ENCODE results near the gene BABAM1. TPM values are rescaled to one million over a fixed set of nuclear protein-coding genes. Genes with fewer than 3 reads are reported as not detected.
A peak's percentile ranks its signal among the peaks of the same experiment; 100 is the strongest.
"Not testable (repeated sequence)": the region's sequence is repeated elsewhere in the genome, so short reads cannot be mapped to it uniquely, and the experiment has no call there.

Gene BABAM1
- total RNA-seq, 1 donor from 2014 or later = 67.9 TPM

GRCh38 chr19:17268754-17269153 lies 1.5 kb downstream of the BABAM1 start:
- Histone ChIP-seq H3K36me3 (peaks cover 46% of the 10 kb centered on the region), H3K9me3 (no peaks in the 10 kb centered on the region), H3K4me1 (peaks cover 6% of the 10 kb centered on the region), H3K27me3 (no peaks in the 10 kb centered on the region), H3K27ac (no peak overlapping the region), H3K4me3 (no peak overlapping the region)
- DNase-seq = no peak
- TF ChIP-seq CTCF (IDR thresholded peaks at IDR 0.05) = no peak
- ATAC-seq = no peak
- intact Hi-C loops (cut with DNase I) = no loop called here

- H3K4me1 ChIP-seq; DNase-seq; H3K4me3 ChIP-seq; ATAC-seq; H3K9me3 ChIP-seq; H3K27ac ChIP-seq; H3K27me3 ChIP-seq; intact Hi-C loops (cut with DNase I): not testable (repeated sequence)
- peaks cover 78% of the 10 kb centered on the region for H3K36me3 ChIP-seq
Observed at GRCh38 chr19:17274892-17275291, 7.6 kb downstream of the BABAM1 start.

- H3K4me3 ChIP-seq = no peak overlapping the region
- no peak overlapping the region for H3K27ac ChIP-seq
- no peaks in the 10 kb centered on the region for H3K27me3 ChIP-seq
- TF ChIP-seq CTCF (IDR thresholded peaks at IDR 0.05) = no peak
- H3K36me3 ChIP-seq = peaks cover 71% of the 10 kb centered on the region
- no peaks in the 10 kb centered on the region for H3K9me3 ChIP-seq
- ATAC-seq (no peak), DNase-seq (no peak)
- intact Hi-C loops (cut with DNase I) = no loop called here
- no peaks in the 10 kb centered on the region for H3K4me1 ChIP-seq
Observed at GRCh38 chr19:17275441-17276175, 8.4 kb downstream of the BABAM1 start.

- Histone ChIP-seq H3K4me3 (no peak overlapping the region), H3K4me1 (peaks cover 16% of the 10 kb centered on the region), H3K27me3 (peaks cover 18% of the 10 kb centered on the region), H3K36me3 (peaks cover 37% of the 10 kb centered on the region), H3K27ac (no peak overlapping the region), H3K9me3 (no peaks in the 10 kb centered on the region)
- ATAC-seq (no peak), DNase-seq (no peak)
- TF ChIP-seq CTCF (IDR thresholded peaks at IDR 0.05) = no peak
- intact Hi-C loops (cut with DNase I) = no loop called here
Observed at GRCh38 chr19:17279436-17279835, 12.2 kb downstream of the BABAM1 start.

- TF ChIP-seq CTCF (IDR thresholded peaks at IDR 0.05) = no peak
- no peak for DNase-seq
- Histone ChIP-seq H3K4me3 (peak within 1 kb of the TSS; percentile 40), H3K4me1 (peaks cover 16% of the 10 kb centered on the region), H3K9me3 (no peaks in the 10 kb centered on the region), H3K27ac (no peak within 1 kb of the TSS), H3K27me3 (peaks cover 18% of the 10 kb centered on the region), H3K36me3 (peaks cover 16% of the 10 kb centered on the region)
- intact Hi-C loops (cut with DNase I) = loop anchor here (2.0 to 5.0 kb wide), 2 partner anchors 77 to 214 kb away; no protein-coding TSS in a partner anchor
- peak; percentile 43 for ATAC-seq
Observed at GRCh38 chr19:17281391-17282304, 14.4 kb downstream of the BABAM1 start, which contains the start of gene ANKLE1. Gene ANKLE1, plus strand, starts transcription at chr19:17281901. Its CDS starts 20 bp downstream, at chr19:17281921.

All from upper lobe of right lung (tissue), 1 donor.